ENCODE data around the gene AUNIP.

The AUNIP gene

GRCh38 chr1:25810341-25811299 is 48.6 kb downstream of the AUNIP start:
- peak; percentile 91 for TF ChIP-seq CTCF (conservative IDR thresholded peaks at IDR 0.05)
- peak overlapping the region; percentile 55 for H3K27ac ChIP-seq

GRCh38 chr1:25809929-25810328 is 49.3 kb downstream of the AUNIP start:
- peak overlapping the region; percentile 55 for H3K27ac ChIP-seq
- no peak for TF ChIP-seq CTCF (conservative IDR thresholded peaks at IDR 0.05)

- TF ChIP-seq CTCF (conservative IDR thresholded peaks at IDR 0.05), result no peak
These were observed 49.9 kb downstream of the AUNIP start for GRCh38 chr1:25809283-25809926.

GRCh38 chr1:25808481-25809244 is 50.6 kb downstream of the AUNIP start:
- H3K27ac ChIP-seq, result peak overlapping the region; percentile 55
- TF ChIP-seq CTCF (conservative IDR thresholded peaks at IDR 0.05), result no peak

More at GRCh38 chr1:25809283-25809926, 49.9 kb downstream of the AUNIP start:
- H3K27ac ChIP-seq, result peak overlapping the region; percentile 55

GRCh38 chr1:25807480-25808390 is 51.5 kb downstream of the AUNIP start:
- TF ChIP-seq CTCF (conservative IDR thresholded peaks at IDR 0.05), result no peak
- no peak overlapping the region for H3K27ac ChIP-seq

GRCh38 chr1:25806418-25806817 is 52.8 kb downstream of the AUNIP start:
- H3K27ac ChIP-seq, result no peak overlapping the region; the same call in 1 of the 2 replicates

More at GRCh38 chr1:25806418-25806817, 52.8 kb downstream of the AUNIP start:
- TF ChIP-seq CTCF (conservative IDR thresholded peaks at IDR 0.05), result no peak
